Effector memory CD4-positive, alpha-beta T cell (primary cell): ENCODE data around the gene PIR.

ENCODE experiments used
- DNase-seq, 3 donors: peaks; one replicate each; pipeline ENCODE4 v3.0.0-alpha.2; 2020
- H3K27ac ChIP-seq: 2 replicates; pipeline ENCODE4 v1.7.0; 2013; ENCODE audit warnings: mild to moderate bottlenecking, low read length, moderate library complexity; ENCODE audit not compliant: insufficient read depth, poor library complexity, severe bottlenecking
- H3K27me3 ChIP-seq: replicated peaks from 2 replicates; pipeline ENCODE4 v1.7.0; 2013; ENCODE audit warnings: mild to moderate bottlenecking, low read length; ENCODE audit not compliant: insufficient read depth, control insufficient read depth, poor library complexity, severe bottlenecking
- H3K36me3 ChIP-seq: 2 replicates; pipeline ENCODE4 v1.7.0; 2013; ENCODE audit warnings: mild to moderate bottlenecking, low read length, moderate library complexity; ENCODE audit not compliant: control insufficient read depth, insufficient read depth
- H3K4me1 ChIP-seq: 2 replicates; pipeline ENCODE4 v1.7.0; 2013; ENCODE audit warnings: low read length, mild to moderate bottlenecking; ENCODE audit not compliant: control insufficient read depth, insufficient read depth, poor library complexity, severe bottlenecking
- H3K4me3 ChIP-seq: 2 replicates; pipeline ENCODE4 v1.7.0; 2013; ENCODE audit warnings: low read length, low read depth, mild to moderate bottlenecking; ENCODE audit not compliant: insufficient read depth, poor library complexity, severe bottlenecking
- H3K9me3 ChIP-seq: 2 replicates; pipeline ENCODE4 v1.7.0; 2013; ENCODE audit warnings: mild to moderate bottlenecking, low read length, moderate library complexity; ENCODE audit not compliant: control insufficient read depth

Gene PIR

DNA sequence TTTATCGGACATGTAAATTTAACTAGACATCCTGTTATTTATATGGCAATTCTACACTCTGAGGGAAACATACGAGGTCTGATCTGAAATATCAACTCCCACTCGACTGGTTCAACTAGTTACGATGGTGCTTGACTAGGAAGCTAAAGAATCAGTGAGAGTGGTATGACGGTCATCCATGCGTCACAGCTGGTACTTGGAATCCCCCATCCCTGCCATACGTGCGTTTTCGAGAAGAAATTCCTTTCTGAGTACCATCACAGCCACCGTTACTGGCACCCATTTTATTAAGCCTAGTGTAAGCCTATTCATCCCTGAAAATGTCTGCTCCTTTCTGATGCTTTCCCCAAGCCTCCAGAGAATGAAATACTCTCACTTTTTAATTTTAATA lies 157.1 kb downstream of the PIR start:
- peak; percentile 43 to 61 (median 44) for DNase-seq
- Histone ChIP-seq H3K4me1 (peaks cover 3% of the 10 kb centered on the region), H3K4me3 (peak overlapping the region; percentile 44)

DNA sequence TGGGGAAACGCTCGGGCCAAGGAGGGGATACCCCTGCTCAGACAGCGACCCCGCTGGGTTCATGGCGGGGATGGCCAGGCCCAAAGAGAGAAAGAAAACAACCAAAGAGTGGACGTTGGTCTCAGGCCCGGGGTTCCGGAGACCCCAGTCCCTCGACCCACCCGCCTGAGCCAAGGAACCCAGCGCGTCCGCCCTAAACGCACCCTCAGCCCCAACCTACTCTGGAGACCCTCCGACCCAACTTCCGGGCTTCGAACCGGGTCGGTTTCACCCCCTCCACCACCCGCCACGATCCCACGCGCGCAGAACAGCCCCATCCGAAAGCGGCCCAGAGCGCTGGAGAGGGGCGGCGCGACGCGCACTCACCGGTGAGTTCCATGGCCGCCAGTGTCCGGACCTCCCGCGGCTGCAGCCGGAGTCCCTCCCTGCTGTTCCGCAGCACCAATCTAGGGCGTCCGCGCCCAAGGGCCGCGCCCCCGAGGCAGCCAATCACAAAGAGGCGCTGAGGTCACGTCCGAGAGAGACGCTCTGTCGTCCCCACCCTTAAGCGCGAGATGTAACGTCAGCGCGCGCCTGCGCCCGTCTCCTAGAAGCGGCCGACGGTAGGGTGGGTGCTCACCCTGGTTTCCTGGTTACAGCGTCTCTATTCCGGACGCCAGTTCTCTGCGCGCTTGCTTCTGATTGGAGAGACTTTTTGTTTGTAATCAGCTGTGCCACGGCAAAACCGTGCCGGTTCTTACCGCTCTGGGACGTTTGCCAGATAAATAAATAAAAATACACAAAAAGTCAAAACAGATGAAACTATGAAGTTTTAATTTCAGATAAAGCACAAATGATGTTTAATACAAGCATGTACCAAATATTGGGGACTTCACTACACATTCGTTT lies 157.8 kb downstream of the PIR start, which contains the start of gene PIGA:
Gene PIGA (minus strand): TSS at position 389 of the 888 bp plus-strand sequence. CDS start 3,593 bp downstream, outside the sequence.
- H3K4me3 ChIP-seq: peak within 1 kb of the TSS; percentile 68

More for the DNA sequence above, 157.1 kb downstream of the PIR start:
- Histone ChIP-seq H3K27ac (peak overlapping the region; percentile 86), H3K27me3 (no peaks in the 10 kb centered on the region), H3K9me3 (no peaks in the 10 kb centered on the region), H3K36me3 (no peaks in the 10 kb centered on the region)

More for the DNA sequence above, 157.8 kb downstream of the PIR start, which contains the start of gene PIGA:
- DNase-seq: peak; percentile 86 to 90 (median 89)
- Histone ChIP-seq H3K27me3 (no peaks in the 10 kb centered on the region), H3K9me3 (no peaks in the 10 kb centered on the region), H3K27ac (peak within 1 kb of the TSS; percentile 86), H3K36me3 (no peaks in the 10 kb centered on the region), H3K4me1 (peaks cover 3% of the 10 kb centered on the region)
